Measurements from ENCODE around the gene DLX3.
A peak's percentile ranks its signal among the peaks of the same experiment; 100 is the strongest.
"Not testable (repeated sequence)": the region's sequence is repeated elsewhere in the genome, so short reads cannot be mapped to it uniquely, and the experiment has no call there.

DLX3 gene

DNA sequence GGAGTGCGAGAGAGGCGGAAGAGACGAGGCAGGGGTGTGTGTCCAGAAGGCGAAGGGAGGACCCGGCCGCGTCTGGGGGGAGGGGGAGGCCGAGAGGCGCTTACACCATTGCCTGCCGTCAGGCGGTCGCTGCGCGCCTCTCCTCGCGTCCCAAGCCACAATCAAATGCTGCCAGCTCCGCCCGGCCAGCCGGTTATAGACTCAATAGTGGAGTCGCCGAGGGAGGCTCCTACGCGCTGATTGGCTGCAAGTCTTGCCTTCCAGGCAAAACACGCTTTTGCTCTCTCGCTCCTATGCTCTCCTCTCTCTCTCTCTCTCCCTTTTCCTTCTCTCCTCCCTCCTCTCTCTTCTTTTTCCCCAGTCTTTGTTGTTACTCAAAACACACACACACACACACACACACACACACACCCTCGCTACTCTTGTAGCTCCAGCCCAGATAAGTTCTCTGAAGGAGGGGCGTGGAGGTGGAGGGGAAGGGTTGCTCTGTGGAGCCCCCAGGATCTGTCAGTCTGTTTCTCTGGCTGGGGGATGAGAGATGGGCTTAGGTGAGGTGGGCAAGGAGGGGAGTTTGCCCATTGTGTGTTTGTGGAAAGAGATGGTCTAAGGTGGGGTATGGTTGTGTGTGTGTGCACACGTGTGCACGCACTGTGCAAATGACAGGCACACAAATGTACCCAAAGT is at the start of gene DLX3:
Gene DLX3, minus strand, starts transcription at position 170 of the 684 bp plus-strand sequence. CDS start 226 bp downstream, outside the sequence.
- DNase-seq (ENCODE audit: low read depth in 2 of 2): no peak

DNA sequence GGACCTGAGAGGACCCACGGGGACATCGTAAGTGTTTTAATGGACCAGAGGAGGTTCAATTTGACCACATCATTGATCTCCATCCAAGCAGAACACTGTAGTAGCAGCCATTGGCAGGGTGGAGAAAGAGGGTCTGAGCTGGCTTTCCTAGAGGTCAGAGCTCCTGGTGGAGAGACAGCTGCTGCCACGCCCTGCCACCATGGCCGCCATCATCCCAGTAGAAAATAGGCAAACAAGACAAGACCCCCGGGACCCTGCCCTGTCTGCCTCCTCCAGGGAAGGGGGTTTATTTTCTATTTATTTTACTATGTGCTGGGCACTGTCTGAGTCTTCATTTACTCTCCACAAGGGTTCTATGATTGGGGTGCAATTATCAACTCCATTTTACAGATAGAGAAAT is 49.5 kb upstream of the DLX3 start:
- no peak for DNase-seq (ENCODE audit: low read depth in 2 of 2)

DNA sequence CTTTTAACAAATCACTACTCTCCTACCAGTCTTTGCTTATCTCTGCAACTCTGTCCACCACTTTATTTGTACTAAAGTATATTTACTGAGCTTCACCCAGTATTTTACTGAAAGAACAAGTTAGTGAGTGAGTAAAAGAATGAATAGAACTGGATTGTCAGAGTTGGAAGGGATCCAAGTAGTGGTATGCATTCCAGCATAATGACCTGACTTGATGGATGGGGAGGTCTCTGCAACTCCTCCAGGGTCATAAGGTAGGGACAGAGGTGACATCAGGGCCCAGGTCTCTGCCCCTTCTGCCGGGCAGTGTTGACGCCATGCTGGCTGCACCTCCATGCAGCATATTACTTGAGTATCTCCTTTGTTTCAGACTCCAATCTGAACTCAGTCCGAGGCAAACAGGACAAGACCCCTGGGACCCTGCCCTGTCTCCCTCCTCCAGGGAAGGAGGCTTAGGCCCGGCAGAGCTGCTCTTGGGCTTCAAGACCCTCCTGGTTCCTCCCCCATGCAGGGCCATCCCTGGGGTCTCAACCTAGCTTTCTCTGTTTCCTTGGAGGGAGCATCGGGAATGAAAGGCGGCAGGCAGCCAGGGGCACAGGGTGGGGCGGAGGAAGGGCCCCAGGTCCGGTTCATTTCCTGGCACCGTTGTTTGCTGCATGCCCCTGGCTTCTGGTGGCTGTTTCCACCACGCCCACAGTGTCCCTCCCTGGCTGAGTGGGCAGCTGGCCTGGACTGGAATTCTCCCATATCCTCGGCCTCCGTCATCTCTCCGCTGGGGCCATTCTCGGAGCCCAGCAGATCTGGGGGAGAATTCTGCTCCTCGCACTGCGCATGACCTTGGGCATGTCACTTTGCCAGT is 48.5 kb upstream of the DLX3 start:
- DNase-seq (ENCODE audit: low read depth in 2 of 2): no peak

DNA sequence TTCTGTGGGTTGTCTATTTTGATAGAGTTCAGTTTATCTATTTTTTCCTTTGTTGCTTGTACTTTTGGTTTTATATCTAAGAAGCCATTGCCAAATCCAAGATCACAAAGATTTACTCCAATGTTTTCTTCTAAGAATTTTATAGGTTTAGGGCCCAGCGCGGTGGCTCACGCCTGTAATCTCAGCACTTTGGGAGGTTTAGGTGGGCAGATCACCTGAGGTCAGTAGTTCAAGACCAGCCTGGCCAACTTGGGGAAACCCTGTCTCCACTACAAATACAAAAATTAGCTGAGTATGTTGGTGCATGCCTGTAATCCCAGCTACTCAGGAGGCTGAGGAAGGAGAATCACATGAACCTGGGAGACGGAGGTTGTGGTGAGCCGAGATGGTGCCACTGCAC is 47.2 kb upstream of the DLX3 start:
- DNase-seq (ENCODE audit: low read depth in 2 of 2): no peak

DNA sequence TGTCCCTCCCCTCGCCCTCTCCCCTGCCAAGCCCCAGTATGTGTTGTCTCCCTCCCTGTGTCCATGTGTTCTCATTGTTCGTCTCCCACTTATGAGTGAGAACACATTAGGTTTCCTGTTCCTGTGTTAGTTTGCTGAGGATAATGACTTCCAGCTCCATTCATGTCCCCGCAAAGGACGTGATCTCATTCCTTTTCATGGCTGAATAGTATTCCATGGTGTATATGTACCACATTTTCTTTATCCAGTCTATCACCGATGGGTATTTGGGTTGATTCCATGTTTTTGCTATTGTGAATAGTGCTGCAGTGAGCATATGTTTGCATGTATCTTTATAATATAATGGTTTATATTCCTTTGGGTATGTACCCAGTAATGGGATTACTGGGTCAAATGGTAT is 45.5 kb upstream of the DLX3 start:
- not testable (repeated sequence) for DNase-seq (ENCODE audit: low read depth in 2 of 2)

DNA sequence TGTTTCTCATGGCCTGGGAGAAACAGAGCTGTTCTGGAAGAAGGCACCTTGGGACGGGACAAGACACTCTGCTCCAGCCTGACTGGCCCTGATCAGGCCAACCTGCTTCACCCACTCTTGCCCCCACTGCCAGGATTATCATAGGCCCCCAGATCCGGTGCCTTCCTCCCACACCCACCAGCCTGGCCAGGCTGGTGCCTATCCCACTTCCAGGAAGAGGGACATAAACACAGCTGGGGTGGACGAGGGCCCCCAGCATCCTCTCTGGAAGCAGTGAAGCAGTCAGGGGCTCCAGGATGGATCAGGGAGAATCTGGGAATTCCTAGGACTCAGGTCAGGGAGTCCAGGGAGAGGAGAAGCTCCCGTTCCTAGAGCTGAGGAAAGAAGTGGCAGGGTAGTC is 44.0 kb upstream of the DLX3 start:
- DNase-seq (ENCODE audit: low read depth in 2 of 2): no peak

DNA sequence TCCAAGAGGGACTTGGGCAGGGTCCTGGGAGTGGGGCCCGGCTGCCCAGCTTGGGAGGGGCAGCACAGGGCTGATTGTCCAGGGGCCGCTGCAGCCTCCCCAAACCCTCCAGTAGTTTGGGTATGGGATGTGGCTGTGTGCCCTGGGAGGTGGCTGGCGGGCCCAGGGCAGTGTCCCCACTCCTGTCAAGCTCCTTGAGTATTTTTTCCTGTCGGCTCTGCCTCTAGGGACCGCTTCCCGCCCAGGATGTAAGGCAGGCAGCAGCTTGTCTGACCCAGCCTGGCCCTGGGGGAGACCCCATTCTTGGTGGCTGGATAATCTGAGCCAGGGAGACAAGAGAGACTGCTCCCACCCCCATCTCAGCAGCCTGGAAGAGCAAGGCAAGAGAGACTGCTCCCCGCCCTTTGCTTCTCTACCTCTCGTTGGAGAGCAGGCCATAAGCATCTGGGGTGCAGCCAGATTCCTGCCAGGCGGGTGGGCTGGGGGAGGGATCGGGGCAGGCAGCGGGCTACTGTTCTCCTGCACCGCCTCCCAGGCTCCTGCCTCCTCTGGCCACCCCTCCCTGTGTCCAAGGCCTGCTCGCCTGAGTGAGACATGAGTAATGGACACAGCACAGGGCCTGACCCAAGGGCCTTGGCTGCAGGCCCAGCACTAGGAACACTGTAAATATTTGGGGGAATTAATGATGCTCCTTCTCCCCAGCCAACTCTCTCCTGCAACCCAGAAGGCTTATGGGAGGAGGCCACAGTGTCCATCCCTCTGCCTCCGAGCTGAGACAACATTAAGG is 42.5 kb upstream of the DLX3 start:
- DNase-seq (ENCODE audit: low read depth in 2 of 2): no peak

DNA sequence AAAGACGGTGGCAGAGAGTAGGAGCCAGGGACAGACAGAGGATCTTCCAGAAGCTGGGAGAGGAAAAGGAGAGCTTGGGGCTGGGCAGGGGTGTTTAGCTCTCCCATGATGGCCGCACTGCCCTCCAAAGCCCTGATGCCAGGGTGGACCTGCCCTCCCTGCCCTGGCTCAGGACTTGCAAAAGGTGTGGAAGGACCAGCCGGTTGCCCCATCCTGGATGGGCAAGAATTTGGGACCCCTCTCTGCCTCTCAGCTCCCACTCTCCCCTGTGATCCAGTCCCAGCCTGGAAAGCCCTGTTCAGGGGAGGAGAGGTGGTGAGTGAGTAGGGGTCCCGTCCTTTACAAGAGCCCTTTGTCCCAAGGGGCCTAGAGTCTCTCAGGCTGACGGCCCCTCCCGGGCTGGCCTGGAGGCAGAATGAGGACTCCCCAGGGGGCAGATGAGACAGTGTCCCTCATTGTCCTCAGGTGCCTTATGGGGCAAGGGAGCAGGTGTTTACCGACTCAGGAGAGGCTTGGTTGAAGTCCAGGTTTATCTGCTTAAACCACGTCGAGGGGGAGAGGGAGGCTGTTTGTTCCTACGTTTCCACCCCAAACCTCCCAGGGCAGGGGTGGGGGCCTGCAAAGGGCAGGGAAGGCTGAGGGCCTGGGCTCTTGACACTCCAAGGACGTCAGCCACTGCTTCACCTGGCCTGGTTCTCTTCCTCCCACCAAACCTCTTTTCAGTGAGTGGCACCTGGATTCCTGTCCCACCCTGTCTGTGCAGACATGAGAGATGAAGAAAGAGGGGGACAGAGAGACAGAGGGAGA is 41.6 kb upstream of the DLX3 start:
- DNase-seq (ENCODE audit: low read depth in 2 of 2): no peak

DNA sequence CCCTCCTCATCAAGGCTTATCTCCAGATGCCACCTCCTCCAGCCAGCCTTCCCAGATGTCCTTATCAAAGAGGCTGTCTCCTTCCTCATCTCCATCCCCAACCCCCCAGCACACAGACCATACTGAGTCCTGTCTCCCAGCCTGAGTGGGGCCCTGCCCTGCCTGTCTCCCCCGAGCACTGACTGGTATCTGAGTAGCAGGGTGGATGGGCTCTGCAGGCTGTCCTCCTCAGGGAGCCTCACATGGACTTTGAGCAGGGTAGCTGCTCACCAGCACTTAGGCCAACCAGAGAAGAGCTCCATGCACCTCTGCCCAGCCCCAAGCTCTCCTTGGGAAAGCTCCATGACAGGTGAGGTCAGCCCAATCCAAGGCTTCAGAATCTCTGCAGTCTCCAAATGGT is 40.9 kb upstream of the DLX3 start:
- DNase-seq (ENCODE audit: low read depth in 2 of 2): no peak

DNA sequence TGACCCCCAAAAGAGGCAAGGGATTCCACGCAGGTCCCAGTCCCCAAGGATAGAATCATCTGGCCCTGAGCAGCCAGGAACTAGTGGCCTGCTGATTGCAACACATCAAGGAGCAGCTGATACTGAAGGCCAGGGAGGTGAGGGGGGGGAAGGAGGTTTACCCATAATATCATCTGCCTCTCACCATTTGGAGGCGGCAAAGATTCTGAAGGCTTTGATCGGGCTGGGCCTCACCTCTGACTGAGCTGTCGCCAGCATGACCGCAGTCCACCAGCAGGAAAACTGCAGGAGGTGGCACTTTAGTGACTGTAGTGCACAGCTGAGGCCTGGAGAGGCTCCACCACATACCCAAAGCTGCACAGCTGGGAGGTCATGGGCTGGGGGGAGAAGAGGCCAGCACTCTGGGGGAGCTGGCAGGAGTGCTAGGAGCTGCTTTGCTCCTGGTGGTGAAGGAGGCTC is 40.4 kb upstream of the DLX3 start:
- no peak for DNase-seq (ENCODE audit: low read depth in 2 of 2)

DNA sequence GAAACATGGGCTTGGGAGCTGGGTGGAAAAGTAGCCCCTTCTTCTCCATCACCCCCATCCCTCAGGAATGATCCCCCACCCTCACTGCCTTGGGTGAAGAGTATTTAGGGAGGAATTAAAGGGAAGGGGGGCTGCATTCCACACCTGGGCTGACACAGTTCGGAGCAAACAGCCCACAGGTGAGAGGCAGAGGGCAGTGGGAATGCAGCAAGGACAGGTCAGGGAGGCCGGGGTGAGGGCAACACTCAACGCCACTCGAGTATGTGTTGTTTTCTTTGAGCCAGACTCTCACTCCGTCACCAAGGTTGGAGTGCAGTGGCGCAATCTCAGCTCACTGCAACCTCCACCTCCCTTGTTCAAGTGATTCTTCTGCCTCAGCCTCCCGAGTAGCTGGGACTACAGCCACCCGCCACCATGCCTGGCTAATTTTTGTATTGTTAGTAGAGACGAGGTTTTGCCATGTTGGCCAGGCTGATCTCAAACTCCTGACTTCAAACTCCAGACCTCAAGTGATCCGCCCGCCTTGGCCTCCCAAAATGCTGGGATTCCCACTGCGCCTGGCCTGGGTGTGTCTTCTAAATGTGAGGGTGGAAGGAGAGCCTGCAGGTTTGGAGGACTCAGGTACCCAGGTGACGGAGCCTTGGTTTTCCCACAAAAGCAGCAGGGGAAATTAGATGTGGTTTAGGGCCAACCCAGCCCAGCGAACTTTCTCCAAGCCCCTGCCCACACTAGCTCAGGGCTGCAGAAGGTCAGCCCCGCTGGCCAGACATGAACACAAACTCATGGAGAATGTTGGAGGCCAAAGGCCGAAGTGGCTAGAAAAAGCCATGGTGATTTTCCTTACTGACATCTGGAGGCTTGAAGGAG is 39.7 kb upstream of the DLX3 start:
- no peak for DNase-seq (ENCODE audit: low read depth in 2 of 2)

DNA sequence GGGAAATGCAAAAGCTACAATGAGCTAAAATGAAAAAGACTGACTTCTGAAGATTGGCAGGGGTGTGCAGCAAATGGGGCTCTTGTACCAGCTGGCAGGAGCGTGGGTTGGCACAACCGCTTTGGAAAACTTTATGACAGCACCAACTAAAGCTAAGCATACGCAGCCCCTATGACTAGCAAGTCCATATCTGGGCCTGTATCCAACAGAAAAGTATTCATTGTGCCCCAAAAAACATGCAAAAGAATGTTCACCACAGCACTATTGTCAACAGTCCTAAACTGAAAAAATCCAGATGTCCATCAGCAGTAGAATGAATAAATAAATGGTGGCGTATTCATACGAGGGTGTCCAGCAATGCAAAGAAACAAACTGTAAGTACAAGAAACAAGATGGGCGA is 38.3 kb upstream of the DLX3 start:
- no peak for DNase-seq (ENCODE audit: low read depth in 2 of 2)

DNA sequence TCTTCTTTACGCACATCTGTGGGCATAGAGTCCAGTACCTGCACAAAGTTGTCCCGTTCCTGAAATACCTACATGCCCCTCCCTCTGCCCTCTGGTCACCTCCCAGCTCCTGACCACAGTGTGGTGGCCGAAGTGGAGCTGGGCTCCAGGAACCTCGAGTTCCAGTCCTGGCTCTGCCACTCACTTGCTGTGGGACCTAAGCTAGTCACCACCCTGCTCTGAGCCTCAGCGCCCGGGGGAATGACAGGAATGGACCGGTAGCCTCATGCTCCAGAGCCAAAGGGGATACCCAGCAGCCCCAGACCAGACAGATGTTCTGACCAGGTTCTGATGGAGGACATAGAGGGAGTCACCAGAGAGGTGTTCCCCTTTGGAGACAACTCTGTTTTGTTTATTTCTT is 34.2 kb upstream of the DLX3 start:
- DNase-seq (ENCODE audit: low read depth in 2 of 2): no peak

DNA sequence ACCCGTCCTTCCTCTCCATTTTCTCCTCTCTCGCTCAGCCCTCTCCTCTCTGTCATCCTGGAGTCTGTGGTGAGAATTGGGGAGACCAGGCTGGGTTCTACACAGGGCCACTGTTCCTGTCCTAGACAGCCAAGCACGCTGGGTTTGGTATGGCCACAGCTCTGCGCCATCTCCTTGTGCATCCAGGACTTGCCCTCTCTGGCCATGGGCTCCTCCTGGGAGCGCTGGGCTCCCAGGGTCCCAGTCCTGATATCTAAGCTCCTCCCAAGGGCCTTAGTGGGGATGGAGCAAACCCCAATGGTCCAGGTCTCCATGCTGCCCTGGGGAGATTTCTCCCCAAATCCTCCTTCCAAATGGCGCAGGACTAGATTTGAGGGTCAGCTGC is 33.7 kb upstream of the DLX3 start:
- no peak for DNase-seq (ENCODE audit: low read depth in 2 of 2)

DNA sequence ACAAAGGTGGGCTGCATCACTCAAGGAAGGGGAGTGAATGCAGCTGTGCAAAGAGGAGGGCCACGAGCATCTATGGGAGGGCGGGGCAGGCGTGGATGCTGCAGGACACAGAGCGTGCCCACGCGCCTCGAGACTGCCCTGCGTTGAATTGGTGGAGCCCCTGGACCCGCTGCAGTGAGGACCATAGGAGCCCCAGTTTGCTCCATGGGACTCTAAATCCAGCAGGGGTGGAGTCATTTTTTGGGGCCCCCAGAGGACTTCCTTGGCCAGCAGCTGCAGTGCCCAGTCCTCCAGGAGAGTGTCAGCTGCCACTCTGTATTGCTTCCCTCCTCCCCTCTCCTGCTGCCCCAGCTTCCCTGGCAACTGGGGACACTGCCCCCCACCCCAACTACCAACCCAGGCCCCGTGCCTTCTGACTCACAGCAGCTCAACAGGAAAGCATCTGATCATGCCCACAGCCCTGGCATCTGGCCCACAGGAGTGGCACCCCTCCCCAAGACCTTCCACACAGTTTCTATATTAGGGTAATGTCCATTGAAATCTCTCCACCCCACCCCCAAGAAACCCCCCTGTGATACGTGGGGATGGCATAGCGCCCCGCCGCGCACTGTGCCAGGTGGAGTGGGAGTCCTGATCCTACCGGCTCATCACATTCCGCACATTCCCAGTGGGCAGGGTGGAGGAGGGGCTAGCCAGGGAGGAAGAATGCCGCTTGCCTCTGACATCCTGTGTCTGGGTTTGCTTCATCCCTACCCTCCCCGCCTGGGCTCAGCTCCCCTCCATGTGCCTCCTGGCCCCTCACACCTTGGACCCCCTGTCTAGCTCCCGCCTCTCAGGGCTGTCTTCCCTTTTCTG is 33.1 kb upstream of the DLX3 start:
- no peak for DNase-seq (ENCODE audit: low read depth in 2 of 2)

DNA sequence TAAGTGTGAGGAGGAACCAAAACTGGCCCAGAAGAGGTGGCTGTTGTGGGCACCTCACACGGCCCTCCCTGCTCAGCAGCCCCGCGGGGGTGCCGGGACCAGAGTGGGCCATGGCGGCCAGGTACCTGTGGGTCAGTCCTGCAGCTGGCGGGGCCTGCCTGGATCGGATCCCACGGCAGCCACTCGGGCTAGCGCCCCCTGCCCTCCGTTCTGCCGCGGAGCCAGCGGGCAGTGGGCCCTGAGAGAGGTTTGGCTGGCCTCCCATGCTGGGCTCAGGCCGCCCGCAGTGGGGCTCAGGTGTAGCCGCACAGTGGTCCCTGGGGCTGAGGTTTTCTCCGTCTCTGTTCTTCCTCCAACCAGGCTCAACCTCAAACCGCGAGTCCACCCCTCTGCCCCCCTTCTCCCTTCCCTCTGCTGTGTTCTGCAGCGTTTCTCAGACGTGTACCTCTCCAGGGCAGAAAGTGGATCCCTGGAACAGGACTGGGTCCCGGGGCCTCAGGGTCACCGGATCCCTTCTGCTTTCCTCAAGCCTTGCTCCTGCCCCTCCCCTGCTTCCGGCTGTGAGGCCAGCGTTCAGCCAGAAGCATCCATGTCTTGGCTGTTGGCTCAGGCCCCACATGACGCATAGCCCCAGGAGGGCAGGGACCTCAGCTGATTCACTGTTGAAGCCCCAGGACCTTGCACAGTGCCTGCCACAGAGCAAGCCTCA is 32.3 kb upstream of the DLX3 start:
- DNase-seq (ENCODE audit: low read depth in 2 of 2): no peak

DNA sequence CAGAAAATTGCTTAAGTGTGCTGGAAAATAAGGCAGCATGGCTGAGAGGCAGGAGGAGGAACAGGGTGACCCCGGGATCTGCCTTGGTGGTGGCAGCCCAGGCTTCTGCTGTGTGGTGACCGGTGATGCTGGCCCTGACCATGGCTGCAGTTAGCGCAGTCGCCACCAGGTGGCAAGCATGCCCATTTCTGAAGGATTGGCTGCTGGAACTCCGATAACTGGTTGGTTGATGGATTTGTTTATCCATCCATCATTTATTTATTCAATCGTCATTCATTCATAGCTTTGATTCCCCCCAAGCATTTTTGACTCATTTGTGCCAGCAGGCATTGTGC is 31.8 kb upstream of the DLX3 start:
- DNase-seq (ENCODE audit: low read depth in 2 of 2): peak; percentile 62 to 72

DNA sequence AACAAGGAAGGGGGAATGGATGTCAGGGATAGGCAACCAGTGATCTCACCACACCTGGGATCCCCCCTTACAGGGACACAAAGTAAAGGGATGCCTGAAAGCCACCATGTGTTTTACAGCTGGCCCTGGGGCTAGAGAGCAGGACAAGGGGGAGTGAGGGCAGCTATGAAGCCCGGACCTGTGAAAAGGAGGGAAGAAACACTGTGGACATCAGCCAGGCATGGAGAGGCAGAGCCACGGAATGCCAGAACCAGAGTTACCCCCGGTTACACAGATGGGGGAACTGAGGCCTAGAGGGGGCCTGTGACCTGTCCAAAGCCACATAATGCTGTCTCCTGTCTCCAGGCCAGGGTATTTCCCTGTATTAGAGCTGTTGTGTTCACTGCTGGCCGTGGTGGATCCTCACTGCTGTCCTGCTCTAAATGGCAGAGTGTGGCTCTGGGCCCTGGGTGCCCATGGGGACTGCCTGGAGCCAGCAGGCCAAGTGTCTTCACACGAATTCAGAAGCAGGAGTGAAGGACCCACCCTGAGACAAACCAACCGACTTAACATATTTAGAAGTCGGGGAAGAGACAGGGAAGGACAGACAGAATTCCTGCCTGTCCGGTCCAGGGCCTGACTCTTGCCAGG is 31.1 kb upstream of the DLX3 start:
- no peak for DNase-seq (ENCODE audit: low read depth in 2 of 2)

DNA sequence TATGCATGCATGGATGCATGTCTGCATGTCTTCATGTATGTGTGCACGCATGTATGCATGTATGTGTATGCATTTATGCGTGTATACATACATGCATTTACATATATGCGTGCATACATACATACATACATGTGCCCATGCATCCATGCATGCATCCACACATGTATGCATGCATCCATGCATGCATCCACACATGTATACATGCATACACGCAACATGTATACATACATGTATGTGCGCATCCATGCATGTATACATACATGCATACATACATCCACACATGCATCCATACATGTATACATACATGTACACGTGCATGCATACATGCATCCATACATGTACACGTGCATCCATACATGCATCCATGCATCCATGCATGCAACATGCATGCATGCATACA is 29.8 kb upstream of the DLX3 start:
- no peak for DNase-seq (ENCODE audit: low read depth in 2 of 2)
